Bronchus fibroblast of lung (primary cell): ENCODE results near the gene CCL4L2. TPM values are rescaled to one million over a fixed set of nuclear protein-coding genes. Genes with fewer than 3 reads are reported as not detected.

Source experiments
- total RNA-seq: library from RNA; depleted of rRNA; stranded (reverse); fragments of >200 nt; gene quantifications from 2 replicates; pipeline ENCODE4 v1.2.3, GENCODE V29; 2015

Gene CCL4L2
- total RNA-seq, result 0.59 TPM in 1 of 2 replicates, not detected in the other

GRCh38 chr17:36210439-36211211, at the start of gene CCL4L2:
Gene CCL4L2, plus strand, starts transcription at chr17:36211063.

GRCh38 chr17:36176536-36176935, 34.3 kb upstream of the CCL4L2 start, which contains the start of gene TBC1D3B:
Gene TBC1D3B, minus strand, starts transcription at chr17:36176636. Its CDS starts 1,586 bp downstream, at chr17:36175050.

Other genes starting within 250 kb of the CCL4L2 start
- not detected in 2 replicates for gene CCL16, start 229.6 kb upstream of the CCL4L2 start, total RNA-seq
- not detected in 2 replicates for gene CCL14, start 224.3 kb upstream of the CCL4L2 start, total RNA-seq
- not detected in 2 replicates for gene CCL15, start 209.5 kb upstream of the CCL4L2 start, total RNA-seq
- not detected in 2 replicates for gene CCL23, start 193.1 kb upstream of the CCL4L2 start, total RNA-seq
- gene CCL18, start 146.8 kb upstream of the CCL4L2 start, total RNA-seq, result not detected in 2 replicates
- gene CCL3, start 120.9 kb upstream of the CCL4L2 start, total RNA-seq, result not detected in 2 replicates
- not detected in 2 replicates for gene CCL4, start 107.2 kb upstream of the CCL4L2 start, total RNA-seq
- not detected in 2 replicates for gene TBC1D3B, start 34.4 kb upstream of the CCL4L2 start, total RNA-seq
- not detected in 2 replicates for gene CCL3L1, start 14.3 kb upstream of the CCL4L2 start, total RNA-seq
- gene TBC1D3I, start 53.5 kb downstream of the CCL4L2 start, total RNA-seq, result under 0.01 TPM in 1 of 2 replicates, not detected in the other
- gene TBC1D3G, start 112.8 kb downstream of the CCL4L2 start, total RNA-seq, result not detected in 2 replicates
- gene TBC1D3H, start 177.4 kb downstream of the CCL4L2 start, total RNA-seq, result not detected in 2 replicates